HepG2 (cell line): ENCODE results near the gene ZSCAN26. TPM values are rescaled to one million over a fixed set of nuclear protein-coding genes. Genes with fewer than 3 reads are reported as not detected.

ENCODE experiments used
- ATAC-seq: fragments of 200-7000 bp; cut with Tn5 transposase; 3 replicates; pipeline ENCODE4 v1.9.1; 2020; ENCODE audit warnings: mild to moderate bottlenecking, moderate library complexity
- BruUV-seq: library from RNA; stranded (reverse); fragments of 400-500 nt; replicated peaks from 2 replicates; lab custom pipeline; 2021; lab: Mats Ljungman, UMichigan
- CTCF ChIA-PET: fragments of 300-600 bp; formaldehyde crosslinking; extraction: SDS; loops from one replicate; lab custom pipeline; 2021; ENCODE audit warnings: low total read pairs, inconsistent platforms, low intra/inter-chr PET ratio; lab: Yijun Ruan, JAX
- POLR2A ChIA-PET: fragments of 350-600 bp; sonication (Branson Sonifier 250); formaldehyde crosslinking; loops from one replicate; lab custom pipeline; 2020; ENCODE audit warnings: antibody characterized with exemption, inconsistent platforms; lab: Yijun Ruan, JAX
- DNase-seq: peaks from one replicate; pipeline ENCODE4 v3.0.0-alpha.2; 2015; ENCODE audit warnings: low spot score
- FAIRE-seq: peaks from 3 replicates; lab custom pipeline; 2011; peaks lifted over from hg19 to GRCh38; lab: Jason Lieb, UNC
- H2AFZ ChIP-seq: one replicate; pipeline ENCODE4 v1.6.1; 2011; ENCODE audit warnings: low read length, inconsistent platforms
- H3K27ac ChIP-seq: fragments of 300-600 bp; 3 replicates; pipeline ENCODE4 v1.8.0; 2011; ENCODE audit warnings: mixed run types, mild to moderate bottlenecking, mixed read lengths, low read length, inconsistent platforms; ENCODE audit not compliant: insufficient read depth; ENCODE audit errors: extremely low read length
- H3K27me3 ChIP-seq, 2 experiments: fragments of 200-600 bp in 1 of 2; 2 replicates in 1 of 2; 3 replicates in 1 of 2; pipeline versions ENCODE4 v1.6.0 to v1.8.0; 2011; ENCODE audit warnings: low read length in 2 of 2, mild to moderate bottlenecking in 2 of 2, moderate library complexity in 2 of 2, inconsistent platforms in 1 of 2; ENCODE audit not compliant: insufficient read depth in 2 of 2, control insufficient read depth in 1 of 2
- H3K36me3 ChIP-seq, 2 experiments: fragments of 200-600 bp in 1 of 2; replicated peaks in 1 of 2; 2 replicates in 1 of 2; 3 replicates in 1 of 2; pipeline versions ENCODE4 v1.5.1 to v1.8.0; 2011; ENCODE audit warnings: low read length in 2 of 2, inconsistent platforms in 1 of 2; ENCODE audit not compliant: insufficient read depth in 2 of 2, control insufficient read depth in 1 of 2
- H3K4me1 ChIP-seq: 2 replicates; pipeline ENCODE4 v1.5.1; 2012; ENCODE audit warnings: low read length, inconsistent platforms; ENCODE audit not compliant: insufficient read depth
- H3K4me2 ChIP-seq: 2 replicates; pipeline ENCODE4 v1.6.0; 2011; ENCODE audit warnings: low read depth, low read length, inconsistent platforms
- H3K4me3 ChIP-seq, 3 experiments: fragments of 200-600 bp in 1 of 3; sonication (generic), shearing (Covaris generic) in 1 of 3; replicated peaks in 1 of 3; 2 replicates each; pipeline ENCODE4 v1.5.1; 2011 to 2016; ENCODE audit warnings: low read length in 3 of 3, inconsistent platforms in 2 of 3, low read depth in 2 of 3, mild to moderate bottlenecking in 2 of 3, control low read depth in 1 of 3, mixed read lengths in 1 of 3; ENCODE audit not compliant: insufficient read depth in 1 of 3
- H3K79me2 ChIP-seq: one replicate; pipeline ENCODE4 v1.6.1; 2011; ENCODE audit warnings: low read length, inconsistent platforms; ENCODE audit not compliant: insufficient read depth
- H3K9ac ChIP-seq: 2 replicates; pipeline ENCODE4 v1.6.0; 2011; ENCODE audit warnings: mild to moderate bottlenecking, low read depth, low read length, inconsistent platforms; ENCODE audit not compliant: insufficient read depth
- H3K9me3 ChIP-seq: 2 replicates; pipeline ENCODE4 v1.5.1; 2012; ENCODE audit warnings: mild to moderate bottlenecking, low read length
- H4K20me1 ChIP-seq: 2 replicates; pipeline ENCODE4 v1.6.0; 2011; ENCODE audit warnings: inconsistent platforms, mild to moderate bottlenecking, low read length, moderate library complexity; ENCODE audit not compliant: insufficient read depth
- ARNTL ChIP-seq: sonication (generic); formaldehyde crosslinking; IDR thresholded peaks from 2 replicates; pipeline ENCODE4 v1.4.0; 2020; ENCODE audit warnings: mild to moderate bottlenecking, missing genetic modification reagents
- IRF2 ChIP-seq: IDR thresholded peaks from 2 replicates; pipeline ENCODE4 v1.6.1; 2018; ENCODE audit warnings: missing genetic modification reagents, missing compliant biosample characterization
- JUNB ChIP-seq: sonication (generic); formaldehyde crosslinking; IDR thresholded peaks from 2 replicates; pipeline ENCODE4 v1.8.0; 2022; ENCODE audit warnings: missing genetic modification reagents, mild to moderate bottlenecking, borderline replicate concordance
- KMT2B ChIP-seq: IDR thresholded peaks from 2 replicates; pipeline ENCODE4 v1.6.1; 2016; ENCODE audit warnings: missing genetic modification reagents, missing compliant biosample characterization
- MAF1 ChIP-seq: sonication (generic); formaldehyde crosslinking; IDR thresholded peaks from 2 replicates; pipeline ENCODE4 v1.5.0; 2020; ENCODE audit warnings: missing genetic modification reagents, borderline replicate concordance
- NRL ChIP-seq: sonication (generic); formaldehyde crosslinking; IDR thresholded peaks from 2 replicates; pipeline ENCODE4 v1.5.0; 2020; ENCODE audit warnings: missing genetic modification reagents, mild to moderate bottlenecking, moderate library complexity, borderline replicate concordance
- WIZ ChIP-seq: sonication (generic); formaldehyde crosslinking; IDR thresholded peaks from 2 replicates; pipeline ENCODE4 v1.5.1; 2020; ENCODE audit warnings: mild to moderate bottlenecking, missing genetic modification reagents
- ZNF501 ChIP-seq: sonication (generic); formaldehyde crosslinking; IDR thresholded peaks from 2 replicates; pipeline ENCODE4 v1.5.1; 2020; ENCODE audit warnings: mild to moderate bottlenecking, moderate library complexity, missing genetic modification reagents
- WGBS: methylation state at CpG from one replicate; pipeline ENCODE4 v1.1.6; 2017; ENCODE audit warnings: low lambda C conversion rate; 5-methylcytosine and 5-hydroxymethylcytosine counted together
- in situ Hi-C: cut with HindIII; loops from 2 replicates; pipeline ENCODE4 v1.10.0; 2017; ENCODE audit warnings: low pct_unique_long_range_greater_than_20kb; ENCODE audit not compliant: extremely low pct_ligation_motif_present
- intact Hi-C: fragments of 100-400 bp; cut with micrococcal nuclease; formaldehyde crosslinking; loops from one replicate; pipeline ENCODE4 v1.10.0; 2022; ENCODE audit not compliant: unreplicated experiment
- polyA plus RNA-seq, 8 experiments: library from polyadenylated mRNA; depleted of rRNA in 3 of 8; stranded (reverse) in 7 of 8; unstranded in 1 of 8; fragments of >200 nt; fragmentation: Illumina TruSeq in 4 of 8; extraction: Trizol in 4 of 8; gene quantifications; 2 replicates each; pipeline versions ENCODE4 v1.2.1 to v1.2.3, GENCODE V29; 2011 to 2016; ENCODE audit warnings: low read depth in 4 of 8, missing spikeins in 1 of 8, mixed read lengths in 1 of 8; ENCODE audit not compliant: insufficient read depth in 1 of 8
- total RNA-seq, 5 experiments: library from RNA; depleted of rRNA; stranded (reverse); fragments of >200 nt; fragmentation: Illumina TruSeq; extraction: Trizol; gene quantifications; 2 replicates each; pipeline ENCODE4 v1.2.3, GENCODE V29; 2016; ENCODE audit warnings: low read depth in 1 of 5
- TF ChIP-seq, protein P1 (sequence below): sonication (generic); formaldehyde crosslinking; IDR thresholded peaks from 2 replicates; pipeline ENCODE4 v1.4.0; 2020; ENCODE audit warnings: missing genetic modification reagents, mild to moderate bottlenecking, borderline replicate concordance
- TF ChIP-seq, protein P2 (sequence below): sonication (generic); formaldehyde crosslinking; IDR thresholded peaks from 2 replicates; pipeline ENCODE4 v1.4.0; 2020; ENCODE audit warnings: mild to moderate bottlenecking, missing genetic modification reagents
- TF ChIP-seq, protein P3 (sequence below): sonication (generic); formaldehyde crosslinking; IDR thresholded peaks from 2 replicates; pipeline ENCODE4 v1.4.0; 2020; ENCODE audit warnings: missing genetic modification reagents

The ZSCAN26 gene
- total and polyA plus RNA-seq, 2 of the 13 experiments (the other 11 are each of a cell fraction or from before 2014, with no cell fraction given): 12.0 to 15.6 TPM

DNA sequence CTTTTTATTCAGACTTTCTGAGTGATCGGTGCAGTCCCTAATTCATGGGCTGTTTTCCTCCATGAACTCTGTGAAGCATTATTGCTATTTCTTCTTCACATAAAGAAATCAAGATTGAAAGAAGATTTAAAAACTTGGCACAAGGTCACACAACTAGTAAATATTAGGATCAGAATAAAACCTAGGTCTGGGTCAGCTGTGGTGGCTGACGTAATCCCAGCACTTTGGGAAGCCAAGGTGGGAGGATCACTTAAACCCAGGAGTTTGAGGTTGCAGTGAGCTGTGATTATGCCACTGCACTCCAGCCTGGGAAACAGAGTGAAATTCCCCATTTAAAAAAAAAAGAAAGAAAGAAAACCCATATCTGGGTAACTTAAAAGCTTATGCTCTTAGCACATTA is 40.5 kb upstream of the ZSCAN26 start:
- ATAC-seq (no peak), DNase-seq (no peak), FAIRE-seq (no peak)
- no peak overlapping the region for H2AFZ ChIP-seq
- peaks cover 17% of the 10 kb centered on the region for H3K4me1 ChIP-seq
- in situ Hi-C loops (no loop called here), intact Hi-C loops (loop anchor here (5.0 kb wide), 1 partner anchor 64 kb away; no protein-coding TSS in a partner anchor)
- H3K27me3 ChIP-seq: no peaks in the 10 kb centered on the region; a peak in 1 of 5 replicates
- H3K9ac ChIP-seq: no peak overlapping the region; the same call in 1 of the 2 replicates
- peak overlapping the region in 1 of 3 experiments; percentile 99; a peak in 2 of 6 replicates for H3K4me3 ChIP-seq
- peaks cover 12 to 34% of the 10 kb centered on the region in 2 experiments for H3K36me3 ChIP-seq
- ChIA-PET CTCF (no interaction called here), POLR2A (interaction anchor here (0.7 to 2.5 kb wide), 3 partner anchors 8 to 85 kb away, joined by 3 to 8 read pairs (median 6); partner anchors contain the start of genes ZKSCAN4 and ZKSCAN8)
- no peaks in the 10 kb centered on the region; the same call in 1 of the 2 replicates for H4K20me1 ChIP-seq
- no TSS peak for BruUV-seq
- H3K27ac ChIP-seq: no peak overlapping the region
- H3K9me3 ChIP-seq: no peaks in the 10 kb centered on the region
- 95% methylated on average over 2 of the region's 2 CpGs for WGBS
- H3K4me2 ChIP-seq: peak overlapping the region; percentile 98
- H3K79me2 ChIP-seq: peaks cover 10% of the 10 kb centered on the region
- no peak for TF ChIP-seq JUNB (CRISPR knock-in tag)
- TF ChIP-seq, protein P1, sequence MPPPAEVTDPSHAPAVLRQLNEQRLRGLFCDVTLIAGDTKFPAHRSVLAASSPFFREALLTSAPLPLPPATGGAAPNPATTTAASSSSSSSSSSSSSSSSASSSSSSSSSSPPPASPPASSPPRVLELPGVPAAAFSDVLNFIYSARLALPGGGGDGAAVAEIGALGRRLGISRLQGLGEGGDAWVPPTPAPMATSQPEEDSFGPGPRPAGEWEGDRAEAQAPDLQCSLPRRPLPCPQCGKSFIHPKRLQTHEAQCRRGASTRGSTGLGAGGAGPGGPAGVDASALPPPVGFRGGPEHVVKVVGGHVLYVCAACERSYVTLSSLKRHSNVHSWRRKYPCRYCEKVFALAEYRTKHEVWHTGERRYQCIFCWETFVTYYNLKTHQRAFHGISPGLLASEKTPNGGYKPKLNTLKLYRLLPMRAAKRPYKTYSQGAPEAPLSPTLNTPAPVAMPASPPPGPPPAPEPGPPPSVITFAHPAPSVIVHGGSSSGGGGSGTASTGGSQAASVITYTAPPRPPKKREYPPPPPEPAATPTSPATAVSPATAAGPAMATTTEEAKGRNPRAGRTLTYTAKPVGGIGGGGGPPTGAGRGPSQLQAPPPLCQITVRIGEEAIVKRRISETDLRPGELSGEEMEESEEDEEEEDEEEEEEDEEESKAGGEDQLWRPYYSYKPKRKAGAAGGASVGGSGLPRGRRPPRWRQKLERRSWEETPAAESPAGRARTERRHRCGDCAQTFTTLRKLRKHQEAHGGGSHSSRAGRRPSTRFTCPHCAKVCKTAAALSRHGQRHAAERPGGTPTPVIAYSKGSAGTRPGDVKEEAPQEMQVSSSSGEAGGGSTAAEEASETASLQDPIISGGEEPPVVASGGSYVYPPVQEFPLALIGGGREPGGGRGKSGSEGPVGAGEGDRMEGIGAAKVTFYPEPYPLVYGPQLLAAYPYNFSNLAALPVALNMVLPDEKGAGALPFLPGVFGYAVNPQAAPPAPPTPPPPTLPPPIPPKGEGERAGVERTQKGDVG (CRISPR knock-in tag): no peak
- TF ChIP-seq MAF1: no peak
- TF ChIP-seq, protein P2, sequence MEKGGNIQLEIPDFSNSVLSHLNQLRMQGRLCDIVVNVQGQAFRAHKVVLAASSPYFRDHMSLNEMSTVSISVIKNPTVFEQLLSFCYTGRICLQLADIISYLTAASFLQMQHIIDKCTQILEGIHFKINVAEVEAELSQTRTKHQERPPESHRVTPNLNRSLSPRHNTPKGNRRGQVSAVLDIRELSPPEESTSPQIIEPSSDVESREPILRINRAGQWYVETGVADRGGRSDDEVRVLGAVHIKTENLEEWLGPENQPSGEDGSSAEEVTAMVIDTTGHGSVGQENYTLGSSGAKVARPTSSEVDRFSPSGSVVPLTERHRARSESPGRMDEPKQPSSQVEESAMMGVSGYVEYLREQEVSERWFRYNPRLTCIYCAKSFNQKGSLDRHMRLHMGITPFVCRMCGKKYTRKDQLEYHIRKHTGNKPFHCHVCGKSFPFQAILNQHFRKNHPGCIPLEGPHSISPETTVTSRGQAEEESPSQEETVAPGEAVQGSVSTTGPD (CRISPR knock-in tag): no peak
- no peak for TF ChIP-seq KMT2B
- no peak for TF ChIP-seq ARNTL (CRISPR knock-in tag)
- TF ChIP-seq WIZ (CRISPR knock-in tag): no peak
- no peak for TF ChIP-seq IRF2 (CRISPR knock-in tag)
- no peak for TF ChIP-seq NRL (CRISPR knock-in tag)
- TF ChIP-seq, protein P3, sequence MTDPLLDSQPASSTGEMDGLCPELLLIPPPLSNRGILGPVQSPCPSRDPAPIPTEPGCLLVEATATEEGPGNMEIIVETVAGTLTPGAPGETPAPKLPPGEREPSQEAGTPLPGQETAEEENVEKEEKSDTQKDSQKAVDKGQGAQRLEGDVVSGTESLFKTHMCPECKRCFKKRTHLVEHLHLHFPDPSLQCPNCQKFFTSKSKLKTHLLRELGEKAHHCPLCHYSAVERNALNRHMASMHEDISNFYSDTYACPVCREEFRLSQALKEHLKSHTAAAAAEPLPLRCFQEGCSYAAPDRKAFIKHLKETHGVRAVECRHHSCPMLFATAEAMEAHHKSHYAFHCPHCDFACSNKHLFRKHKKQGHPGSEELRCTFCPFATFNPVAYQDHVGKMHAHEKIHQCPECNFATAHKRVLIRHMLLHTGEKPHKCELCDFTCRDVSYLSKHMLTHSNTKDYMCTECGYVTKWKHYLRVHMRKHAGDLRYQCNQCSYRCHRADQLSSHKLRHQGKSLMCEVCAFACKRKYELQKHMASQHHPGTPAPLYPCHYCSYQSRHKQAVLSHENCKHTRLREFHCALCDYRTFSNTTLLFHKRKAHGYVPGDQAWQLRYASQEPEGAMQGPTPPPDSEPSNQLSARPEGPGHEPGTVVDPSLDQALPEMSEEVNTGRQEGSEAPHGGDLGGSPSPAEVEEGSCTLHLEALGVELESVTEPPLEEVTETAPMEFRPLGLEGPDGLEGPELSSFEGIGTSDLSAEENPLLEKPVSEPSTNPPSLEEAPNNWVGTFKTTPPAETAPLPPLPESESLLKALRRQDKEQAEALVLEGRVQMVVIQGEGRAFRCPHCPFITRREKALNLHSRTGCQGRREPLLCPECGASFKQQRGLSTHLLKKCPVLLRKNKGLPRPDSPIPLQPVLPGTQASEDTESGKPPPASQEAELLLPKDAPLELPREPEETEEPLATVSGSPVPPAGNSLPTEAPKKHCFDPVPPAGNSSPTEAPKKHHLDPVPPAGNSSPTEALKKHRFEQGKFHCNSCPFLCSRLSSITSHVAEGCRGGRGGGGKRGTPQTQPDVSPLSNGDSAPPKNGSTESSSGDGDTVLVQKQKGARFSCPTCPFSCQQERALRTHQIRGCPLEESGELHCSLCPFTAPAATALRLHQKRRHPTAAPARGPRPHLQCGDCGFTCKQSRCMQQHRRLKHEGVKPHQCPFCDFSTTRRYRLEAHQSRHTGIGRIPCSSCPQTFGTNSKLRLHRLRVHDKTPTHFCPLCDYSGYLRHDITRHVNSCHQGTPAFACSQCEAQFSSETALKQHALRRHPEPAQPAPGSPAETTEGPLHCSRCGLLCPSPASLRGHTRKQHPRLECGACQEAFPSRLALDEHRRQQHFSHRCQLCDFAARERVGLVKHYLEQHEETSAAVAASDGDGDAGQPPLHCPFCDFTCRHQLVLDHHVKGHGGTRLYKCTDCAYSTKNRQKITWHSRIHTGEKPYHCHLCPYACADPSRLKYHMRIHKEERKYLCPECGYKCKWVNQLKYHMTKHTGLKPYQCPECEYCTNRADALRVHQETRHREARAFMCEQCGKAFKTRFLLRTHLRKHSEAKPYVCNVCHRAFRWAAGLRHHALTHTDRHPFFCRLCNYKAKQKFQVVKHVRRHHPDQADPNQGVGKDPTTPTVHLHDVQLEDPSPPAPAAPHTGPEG (CRISPR knock-in tag): no peak
- TF ChIP-seq ZNF501 (CRISPR knock-in tag): no peak
